Activated CD4-positive, alpha-beta memory T cell treated with anti-CD3 and anti-CD28 coated beads, Interleukin-2, amount 10 ng/mL, durations not matched to agents 7 days and 5 days (primary cell): ENCODE data around the gene SLC6A3. TPM values are rescaled to one million over a fixed set of nuclear protein-coding genes. Genes with fewer than 3 reads are reported as not detected.
"Not testable (repeated sequence)": the region's sequence is repeated elsewhere in the genome, so short reads cannot be mapped to it uniquely, and the experiment has no call there.

Source experiments
- CTCF ChIA-PET: fragments of 350-600 bp; sonication (Branson Sonifier 250); formaldehyde crosslinking; loops from one replicate; lab custom pipeline; 2021; ENCODE audit warnings: antibody characterized with exemption, inconsistent platforms; lab: Charles Lee
- POLR2A ChIA-PET: fragments of 350-600 bp; sonication (Branson Sonifier 250); formaldehyde crosslinking; loops from one replicate; lab custom pipeline; 2021; ENCODE audit warnings: antibody characterized with exemption; lab: Charles Lee
- DNase-seq: peaks from one replicate; pipeline ENCODE4 v3.0.0-alpha.2; 2020
- H3K27ac Mint-ChIP-seq: one replicate; pipeline ENCODE4 v1.8.0; 2021; ENCODE audit warnings: mild to moderate bottlenecking, mixed read lengths
- H3K27me3 Mint-ChIP-seq: one replicate; pipeline ENCODE4 v1.8.0; 2021; ENCODE audit warnings: mixed read lengths
- H3K36me3 Mint-ChIP-seq: one replicate; pipeline ENCODE4 v1.8.0; 2021; ENCODE audit warnings: low read depth, mixed read lengths
- H3K4me1 Mint-ChIP-seq: one replicate; pipeline ENCODE4 v1.8.0; 2021; ENCODE audit warnings: mixed read lengths
- H3K4me3 Mint-ChIP-seq: one replicate; pipeline ENCODE4 v1.8.0; 2021; ENCODE audit warnings: mild to moderate bottlenecking, mixed read lengths
- H3K9me3 Mint-ChIP-seq: one replicate; pipeline ENCODE4 v1.8.0; 2021; ENCODE audit warnings: mixed read lengths
- total RNA-seq, 2 experiments: library from RNA; stranded (reverse); gene quantifications; one replicate each; pipeline ENCODE4 v1.2.3, GENCODE V29; 2021

The SLC6A3 gene
- total RNA-seq, 2 experiments from 2014 or later = not detected

DNA sequence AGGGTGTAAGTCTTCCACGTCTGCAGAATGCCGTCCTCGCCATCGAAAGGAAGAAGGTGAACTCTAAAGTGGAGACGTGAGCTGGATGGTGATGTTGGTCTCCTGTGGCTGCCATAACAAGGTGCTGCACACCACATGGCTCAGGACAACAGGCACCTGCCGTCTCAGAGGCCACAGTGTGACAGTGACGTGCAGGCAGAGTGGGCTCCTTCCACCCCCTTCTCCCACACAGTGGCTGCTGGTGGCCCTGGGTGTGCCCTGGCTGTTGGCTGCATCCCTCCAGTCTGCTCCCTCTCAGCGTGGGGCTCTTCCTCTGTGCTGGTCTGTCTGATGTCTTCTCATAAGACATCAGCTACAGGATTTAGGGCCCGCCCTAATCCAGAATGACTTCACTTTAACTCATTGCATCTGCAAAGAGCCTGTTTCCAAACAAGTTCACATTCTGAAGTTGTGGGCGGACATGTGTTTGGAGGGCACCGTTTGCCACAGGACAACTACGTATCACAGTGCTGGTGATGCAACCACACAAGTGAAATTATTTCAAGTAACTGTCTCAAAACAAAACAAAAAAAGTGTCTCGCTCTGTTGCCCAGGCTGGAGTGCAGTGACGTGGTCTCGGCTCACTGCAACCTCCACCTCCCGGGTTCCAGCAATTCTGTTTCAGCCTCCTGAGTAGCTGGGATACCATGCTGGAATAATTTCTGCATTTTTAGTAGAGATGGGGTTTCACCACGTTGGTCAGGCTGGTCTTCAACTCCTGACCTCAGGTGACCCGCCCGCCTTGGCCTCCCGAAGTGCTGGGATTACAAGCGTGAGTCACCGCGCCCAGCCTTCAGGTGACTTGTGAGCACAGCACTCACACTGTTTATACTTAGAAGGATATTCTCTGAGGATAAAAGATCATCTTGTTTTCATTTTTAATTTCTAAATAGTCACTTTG lies 69.1 kb downstream of the SLC6A3 start:
- H3K27ac Mint-ChIP-seq = no peak overlapping the region
- H3K9me3 Mint-ChIP-seq = no peaks in the 10 kb centered on the region
- peaks cover 5% of the 10 kb centered on the region for H3K27me3 Mint-ChIP-seq
- no peaks in the 10 kb centered on the region for H3K36me3 Mint-ChIP-seq
- ChIA-PET POLR2A (interaction anchor here (0.9 kb wide), 1 partner anchor 10 kb away, joined by 3 read pairs; no protein-coding TSS in a partner anchor), CTCF (no interaction called here)
- no peak for DNase-seq
- H3K4me3 Mint-ChIP-seq = no peak overlapping the region
- peaks cover 10% of the 10 kb centered on the region for H3K4me1 Mint-ChIP-seq

DNA sequence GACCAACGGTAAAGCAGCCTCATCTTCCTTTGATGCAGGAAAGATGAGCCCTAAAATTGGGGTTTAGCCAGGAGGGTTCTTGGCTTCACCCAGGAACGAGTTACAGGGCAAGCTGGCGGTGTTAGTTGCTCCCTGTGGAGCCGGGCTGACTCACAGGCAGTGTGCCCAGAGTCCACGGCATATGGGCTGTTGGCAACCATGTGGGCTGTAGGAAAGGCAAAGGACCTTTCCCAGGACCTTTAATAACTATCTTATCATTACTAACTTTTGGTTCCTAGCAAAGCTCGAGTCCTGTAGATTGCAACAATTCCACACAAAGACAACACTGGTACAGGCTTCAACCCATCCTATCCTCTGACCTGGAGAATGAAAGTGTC lies 70.6 kb downstream of the SLC6A3 start:
- no peak for DNase-seq
- Mint-ChIP-seq H3K9me3 (no peaks in the 10 kb centered on the region), H3K4me1 (peaks cover under 1% of the 10 kb centered on the region), H3K27ac (no peak overlapping the region), H3K27me3 (peaks cover 5% of the 10 kb centered on the region), H3K4me3 (no peak overlapping the region), H3K36me3 (no peaks in the 10 kb centered on the region)
- ChIA-PET POLR2A (no interaction called here), CTCF (no interaction called here)

DNA sequence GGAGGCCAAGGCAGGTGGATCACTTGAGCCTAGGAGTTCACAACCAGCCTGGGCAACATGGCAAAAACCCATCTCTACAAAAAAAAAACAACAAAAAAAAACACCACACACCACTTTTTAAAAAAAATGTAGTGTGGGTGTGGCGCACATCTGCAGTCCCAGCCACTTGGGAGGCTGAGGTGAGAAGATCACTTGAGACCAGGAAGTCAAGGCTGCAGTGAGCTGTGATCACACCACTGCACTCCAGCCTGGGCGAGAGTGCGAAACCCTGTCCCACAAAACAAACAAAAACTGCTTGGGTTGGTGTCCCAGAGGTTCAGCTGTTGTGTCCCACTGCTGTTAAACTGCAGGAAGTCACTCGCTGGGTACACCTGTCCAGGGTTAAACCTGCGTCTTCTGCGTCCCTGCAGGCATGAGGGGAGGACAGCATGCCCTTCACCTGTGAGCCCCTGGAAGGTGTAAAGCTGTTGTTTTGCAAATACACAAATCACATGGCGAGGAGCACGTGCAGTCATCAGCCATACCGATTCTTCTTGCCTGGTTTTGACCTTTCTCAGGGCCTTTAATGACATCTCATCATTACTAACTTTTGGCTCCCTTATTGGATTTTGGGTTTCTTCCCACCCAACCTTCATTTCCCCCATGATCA lies 71.1 kb downstream of the SLC6A3 start:
- H3K4me1 Mint-ChIP-seq = no peaks in the 10 kb centered on the region
- CTCF ChIA-PET = no interaction called here
- H3K27me3 Mint-ChIP-seq = peaks cover 5% of the 10 kb centered on the region
- no peaks in the 10 kb centered on the region for H3K9me3 Mint-ChIP-seq
- H3K27ac Mint-ChIP-seq = no peak overlapping the region
- H3K4me3 Mint-ChIP-seq = no peak overlapping the region
- no peaks in the 10 kb centered on the region for H3K36me3 Mint-ChIP-seq
- DNase-seq = no peak
- POLR2A ChIA-PET = no interaction called here

DNA sequence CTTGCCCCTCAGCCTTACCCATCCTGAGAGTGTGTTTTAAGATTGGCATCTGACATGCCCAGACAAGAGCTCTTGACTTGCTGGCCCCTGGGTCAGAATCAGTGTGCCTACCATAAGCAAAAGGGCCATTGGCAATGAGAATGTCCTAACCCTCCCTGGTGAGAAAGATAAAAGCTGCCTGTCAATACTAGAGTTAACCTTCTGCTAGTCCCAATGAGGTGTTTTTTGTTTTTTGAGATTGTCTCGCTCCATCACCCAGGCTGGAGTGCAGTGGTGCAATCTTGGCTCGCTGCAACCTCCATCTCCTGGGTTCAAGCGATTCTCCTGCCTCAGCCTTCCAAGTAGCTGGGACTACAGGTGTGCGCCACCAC lies 73.3 kb downstream of the SLC6A3 start:
- H3K36me3 Mint-ChIP-seq, H3K4me3 Mint-ChIP-seq, POLR2A ChIA-PET, H3K27ac Mint-ChIP-seq, H3K4me1 Mint-ChIP-seq, H3K27me3 Mint-ChIP-seq, H3K9me3 Mint-ChIP-seq, DNase-seq: not testable (repeated sequence)
- CTCF ChIA-PET = interaction anchor here (1.3 kb wide), 1 partner anchor 8 kb away, joined by 5 read pairs; no protein-coding TSS in a partner anchor

DNA sequence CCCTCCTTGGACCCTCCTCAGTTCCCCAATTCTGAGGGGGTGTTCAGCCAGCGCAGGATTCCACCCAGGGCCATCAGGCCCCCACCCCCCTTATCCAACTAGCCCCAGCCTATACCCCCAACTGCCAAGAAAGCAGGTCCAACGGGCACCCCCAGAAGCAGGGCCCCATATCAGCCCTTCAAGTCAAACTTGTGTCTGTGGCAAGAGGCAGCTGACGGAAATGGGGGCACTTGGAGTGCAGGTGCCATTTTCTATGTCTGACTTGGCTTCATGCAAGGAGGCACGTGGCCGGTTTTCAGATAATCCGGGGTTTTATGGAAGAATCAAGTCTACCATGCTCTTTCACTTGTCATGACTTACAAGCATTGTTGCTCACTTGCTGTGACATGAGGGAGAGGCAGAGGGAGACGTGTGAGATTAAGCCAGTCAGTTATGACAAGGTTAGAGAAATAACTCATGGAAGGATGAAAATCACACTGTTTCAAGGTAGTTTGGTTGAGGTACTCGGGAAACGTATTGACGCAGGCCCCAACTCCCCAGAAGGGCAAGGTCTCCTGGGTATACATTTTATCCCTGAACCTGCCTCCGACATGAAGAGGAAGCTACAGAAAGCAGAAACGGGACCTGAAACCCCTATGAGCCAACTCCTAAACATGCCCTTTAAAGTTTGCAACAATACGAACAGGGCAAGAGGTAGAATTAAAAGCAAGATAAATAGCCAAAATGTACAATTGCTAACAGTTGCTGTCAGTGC lies 73.8 kb downstream of the SLC6A3 start:
- ChIA-PET CTCF (interaction anchor here (1.3 kb wide), 1 partner anchor 9 kb away, joined by 5 read pairs; no protein-coding TSS in a partner anchor), POLR2A (no interaction called here)
- DNase-seq = no peak
- Mint-ChIP-seq H3K4me3 (no peak overlapping the region), H3K27me3 (peaks cover 10% of the 10 kb centered on the region), H3K36me3 (no peaks in the 10 kb centered on the region), H3K4me1 (no peaks in the 10 kb centered on the region), H3K27ac (no peak overlapping the region), H3K9me3 (no peaks in the 10 kb centered on the region)

GRCh38 chr5:1370006-1370405 lies 75.2 kb downstream of the SLC6A3 start:
- no peaks in the 10 kb centered on the region for H3K4me1 Mint-ChIP-seq
- DNase-seq = no peak
- H3K36me3 Mint-ChIP-seq = no peaks in the 10 kb centered on the region
- H3K27me3 Mint-ChIP-seq = peaks cover 13% of the 10 kb centered on the region
- ChIA-PET POLR2A (no interaction called here), CTCF (no interaction called here)
- H3K9me3 Mint-ChIP-seq = no peaks in the 10 kb centered on the region
- H3K4me3 Mint-ChIP-seq = no peak overlapping the region
- no peak overlapping the region for H3K27ac Mint-ChIP-seq

DNA sequence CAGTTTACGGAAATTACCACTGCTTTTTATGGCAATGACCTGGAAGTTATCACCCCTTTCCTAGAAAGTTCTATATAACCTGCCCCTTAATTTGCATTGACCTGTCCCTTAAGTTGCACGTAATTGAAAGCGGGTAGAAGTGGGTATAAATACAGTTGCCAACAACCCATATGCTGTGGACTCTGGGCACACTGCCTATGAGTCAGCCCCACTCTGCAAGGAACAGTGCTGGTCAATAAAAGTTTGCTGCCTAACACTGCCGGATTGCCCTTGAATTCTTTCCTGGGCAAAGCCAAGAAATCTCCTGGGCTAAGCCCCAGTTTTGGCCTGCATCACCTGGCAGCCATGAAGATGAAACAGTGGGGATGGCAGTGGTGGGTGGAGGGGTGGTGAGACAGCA lies 76.5 kb downstream of the SLC6A3 start:
- Mint-ChIP-seq H3K9me3 (no peaks in the 10 kb centered on the region), H3K4me3 (no peak overlapping the region), H3K27me3 (peaks cover 13% of the 10 kb centered on the region), H3K27ac (no peak overlapping the region), H3K36me3 (no peaks in the 10 kb centered on the region), H3K4me1 (no peaks in the 10 kb centered on the region)
- ChIA-PET CTCF (no interaction called here), POLR2A (no interaction called here)
- DNase-seq = no peak

DNA sequence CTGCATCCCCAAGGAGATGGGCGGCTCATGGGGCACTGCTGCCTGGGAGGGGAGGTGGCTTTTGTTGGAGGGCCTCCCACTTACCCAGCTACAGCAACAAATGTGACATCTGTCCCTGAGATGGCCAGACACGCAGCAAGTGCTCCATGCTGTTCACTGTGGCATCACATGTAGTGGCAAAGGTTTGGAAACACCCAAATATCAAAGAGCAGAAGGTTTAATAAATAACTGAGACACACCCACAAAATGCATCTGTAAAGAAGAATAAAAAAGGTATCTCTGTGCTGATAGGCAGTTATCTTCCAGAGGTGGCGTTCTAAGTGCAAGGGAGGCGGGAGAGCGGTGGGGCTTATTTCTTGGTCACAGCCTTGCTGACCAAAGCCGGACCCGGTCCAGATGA lies 77.0 kb downstream of the SLC6A3 start:
- no peaks in the 10 kb centered on the region for H3K9me3 Mint-ChIP-seq
- ChIA-PET CTCF (no interaction called here), POLR2A (no interaction called here)
- H3K4me1 Mint-ChIP-seq = no peaks in the 10 kb centered on the region
- peaks cover 16% of the 10 kb centered on the region for H3K27me3 Mint-ChIP-seq
- no peak overlapping the region for H3K27ac Mint-ChIP-seq
- no peak for DNase-seq
- no peaks in the 10 kb centered on the region for H3K36me3 Mint-ChIP-seq
- no peak overlapping the region for H3K4me3 Mint-ChIP-seq

DNA sequence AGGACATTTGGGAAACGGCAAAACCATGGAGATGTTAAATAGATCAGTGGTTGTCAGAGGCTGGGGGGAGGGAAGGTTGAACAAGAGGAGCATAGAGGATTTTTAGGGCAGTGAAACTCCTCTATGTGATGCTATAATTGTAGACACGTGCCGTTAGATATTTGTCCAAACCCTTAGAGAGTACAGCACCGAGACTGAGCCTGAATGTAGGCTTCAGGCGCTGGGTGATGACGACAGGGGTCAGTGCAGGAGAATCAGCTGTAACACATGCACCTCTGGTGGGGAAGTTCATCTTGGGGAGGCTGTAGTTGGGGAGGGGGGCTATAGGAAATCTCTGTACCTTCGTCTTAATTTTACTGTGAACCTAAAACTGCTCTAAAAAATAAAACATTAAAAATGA lies 78.1 kb downstream of the SLC6A3 start:
- Mint-ChIP-seq H3K4me1 (no peaks in the 10 kb centered on the region), H3K4me3 (no peak overlapping the region), H3K27ac (no peak overlapping the region), H3K36me3 (no peaks in the 10 kb centered on the region), H3K9me3 (no peaks in the 10 kb centered on the region), H3K27me3 (peaks cover 18% of the 10 kb centered on the region)
- no peak for DNase-seq
- ChIA-PET POLR2A (no interaction called here), CTCF (no interaction called here)

DNA sequence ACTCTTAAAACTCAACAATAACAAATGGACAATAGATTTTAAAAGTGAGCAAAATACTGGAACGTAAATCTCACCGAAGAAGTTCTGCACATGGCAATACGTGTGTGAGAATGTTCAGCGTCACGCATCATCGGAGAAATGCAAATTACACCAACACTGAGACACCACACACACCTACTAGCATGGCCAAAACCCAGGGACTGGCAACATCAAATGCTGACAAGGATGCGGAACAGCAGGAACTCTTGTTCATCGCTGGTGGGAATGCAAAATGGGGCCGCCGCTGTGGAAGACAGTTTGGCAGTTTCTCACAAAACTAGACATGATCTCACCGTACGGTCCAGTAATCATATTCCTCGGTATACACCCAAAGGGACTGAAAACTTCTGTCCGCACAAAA lies 78.7 kb downstream of the SLC6A3 start:
- Mint-ChIP-seq H3K9me3 (no peaks in the 10 kb centered on the region), H3K36me3 (no peaks in the 10 kb centered on the region), H3K27ac (no peak overlapping the region), H3K4me1 (no peaks in the 10 kb centered on the region), H3K4me3 (no peak overlapping the region), H3K27me3 (peaks cover 18% of the 10 kb centered on the region)
- no peak for DNase-seq
- ChIA-PET CTCF (no interaction called here), POLR2A (no interaction called here)

GRCh38 chr5:1364211-1364610 lies 81.0 kb downstream of the SLC6A3 start:
- CTCF ChIA-PET = interaction anchor here (1.4 kb wide), 1 partner anchor 16 kb away, joined by 3 read pairs; no protein-coding TSS in a partner anchor

GRCh38 chr5:1363581-1363980 lies 81.7 kb downstream of the SLC6A3 start:
- H3K9me3 Mint-ChIP-seq = no peaks in the 10 kb centered on the region
- no peaks in the 10 kb centered on the region for H3K36me3 Mint-ChIP-seq
- ChIA-PET CTCF (interaction anchor here (1.4 kb wide), 1 partner anchor 16 kb away, joined by 3 read pairs; no protein-coding TSS in a partner anchor), POLR2A (no interaction called here)
- H3K4me3 Mint-ChIP-seq = no peak overlapping the region
- no peak overlapping the region for H3K27ac Mint-ChIP-seq
- no peak for DNase-seq
- no peaks in the 10 kb centered on the region for H3K4me1 Mint-ChIP-seq
- peaks cover 18% of the 10 kb centered on the region for H3K27me3 Mint-ChIP-seq

More at GRCh38 chr5:1364211-1364610, 81.0 kb downstream of the SLC6A3 start:
- Mint-ChIP-seq H3K4me1 (no peaks in the 10 kb centered on the region), H3K36me3 (no peaks in the 10 kb centered on the region), H3K27ac (no peak overlapping the region), H3K9me3 (no peaks in the 10 kb centered on the region), H3K4me3 (no peak overlapping the region), H3K27me3 (peaks cover 18% of the 10 kb centered on the region)
- no peak for DNase-seq
- POLR2A ChIA-PET = no interaction called here

DNA sequence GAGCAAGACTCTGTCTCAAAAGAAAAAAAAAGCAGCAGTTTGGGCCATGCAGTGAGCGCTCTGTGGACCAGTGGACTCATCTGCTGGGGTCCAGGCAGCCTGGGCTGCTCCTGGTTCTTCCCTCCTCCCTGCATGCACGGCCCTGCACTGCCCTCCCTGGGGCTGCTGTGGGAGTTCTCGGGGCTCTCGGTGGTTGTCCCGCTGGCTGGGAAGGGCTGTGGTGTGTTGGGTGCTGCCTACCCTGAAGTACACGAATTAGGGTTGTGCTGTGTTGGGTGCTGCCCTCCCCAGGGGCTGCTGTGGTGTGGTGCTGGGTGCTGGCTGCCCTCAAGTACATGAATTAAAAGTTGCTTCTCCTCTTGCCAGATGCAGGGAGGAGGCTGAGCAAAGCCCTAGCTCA lies 82.1 kb downstream of the SLC6A3 start:
- H3K27me3 Mint-ChIP-seq = peaks cover 18% of the 10 kb centered on the region
- CTCF ChIA-PET = interaction anchor here (1.4 kb wide), 1 partner anchor 17 kb away, joined by 3 read pairs; no protein-coding TSS in a partner anchor
- DNase-seq = no peak
- POLR2A ChIA-PET = no interaction called here
- no peaks in the 10 kb centered on the region for H3K4me1 Mint-ChIP-seq
- H3K4me3 Mint-ChIP-seq = no peak overlapping the region
- no peak overlapping the region for H3K27ac Mint-ChIP-seq
- no peaks in the 10 kb centered on the region for H3K9me3 Mint-ChIP-seq
- H3K36me3 Mint-ChIP-seq = no peaks in the 10 kb centered on the region
